Measurements from ENCODE around the gene PIK3C3.

The PIK3C3 gene

DNA sequence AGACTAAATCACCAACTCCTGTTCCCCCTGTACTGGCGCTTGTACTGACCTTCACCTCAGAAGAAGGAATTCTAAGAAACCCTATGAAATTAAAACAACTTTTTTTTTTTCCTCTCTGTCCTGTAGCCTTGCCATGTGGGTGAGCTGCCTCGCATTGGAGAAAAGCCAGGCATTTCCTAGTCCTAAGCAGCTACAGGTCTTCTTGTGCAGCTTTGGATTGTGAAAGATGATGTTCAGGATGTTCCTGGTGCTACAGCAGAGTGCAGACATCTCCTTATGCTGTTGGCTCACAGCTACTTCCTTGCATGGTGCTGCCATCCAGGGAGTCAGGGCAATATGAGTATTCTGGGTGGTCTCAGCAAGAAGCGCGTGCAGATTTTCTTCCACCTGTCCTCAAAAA, 11.9 kb downstream of the PIK3C3 start:
- no peak for DNase-seq (ENCODE audit: low read depth)
- no peak overlapping the region for H3K4me3 ChIP-seq (ENCODE audit: low read depth, low read length)
- TF ChIP-seq, protein P1, sequence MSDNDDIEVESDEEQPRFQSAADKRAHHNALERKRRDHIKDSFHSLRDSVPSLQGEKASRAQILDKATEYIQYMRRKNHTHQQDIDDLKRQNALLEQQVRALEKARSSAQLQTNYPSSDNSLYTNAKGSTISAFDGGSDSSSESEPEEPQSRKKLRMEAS (IDR thresholded peaks at IDR 0.05; ENCODE audit: low read depth, low read length) = no peak
- TF ChIP-seq MYC (IDR thresholded peaks at IDR 0.05; ENCODE audit: low read depth, low read length) (no peak), POLR2A (IDR thresholded peaks at IDR 0.05; ENCODE audit: extremely low read depth, insufficient read length) (no peak)
- TF ChIP-seq, protein P2, sequence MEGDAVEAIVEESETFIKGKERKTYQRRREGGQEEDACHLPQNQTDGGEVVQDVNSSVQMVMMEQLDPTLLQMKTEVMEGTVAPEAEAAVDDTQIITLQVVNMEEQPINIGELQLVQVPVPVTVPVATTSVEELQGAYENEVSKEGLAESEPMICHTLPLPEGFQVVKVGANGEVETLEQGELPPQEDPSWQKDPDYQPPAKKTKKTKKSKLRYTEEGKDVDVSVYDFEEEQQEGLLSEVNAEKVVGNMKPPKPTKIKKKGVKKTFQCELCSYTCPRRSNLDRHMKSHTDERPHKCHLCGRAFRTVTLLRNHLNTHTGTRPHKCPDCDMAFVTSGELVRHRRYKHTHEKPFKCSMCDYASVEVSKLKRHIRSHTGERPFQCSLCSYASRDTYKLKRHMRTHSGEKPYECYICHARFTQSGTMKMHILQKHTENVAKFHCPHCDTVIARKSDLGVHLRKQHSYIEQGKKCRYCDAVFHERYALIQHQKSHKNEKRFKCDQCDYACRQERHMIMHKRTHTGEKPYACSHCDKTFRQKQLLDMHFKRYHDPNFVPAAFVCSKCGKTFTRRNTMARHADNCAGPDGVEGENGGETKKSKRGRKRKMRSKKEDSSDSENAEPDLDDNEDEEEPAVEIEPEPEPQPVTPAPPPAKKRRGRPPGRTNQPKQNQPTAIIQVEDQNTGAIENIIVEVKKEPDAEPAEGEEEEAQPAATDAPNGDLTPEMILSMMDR (IDR thresholded peaks at IDR 0.05; ENCODE audit: low read depth, low read length) = no peak

DNA sequence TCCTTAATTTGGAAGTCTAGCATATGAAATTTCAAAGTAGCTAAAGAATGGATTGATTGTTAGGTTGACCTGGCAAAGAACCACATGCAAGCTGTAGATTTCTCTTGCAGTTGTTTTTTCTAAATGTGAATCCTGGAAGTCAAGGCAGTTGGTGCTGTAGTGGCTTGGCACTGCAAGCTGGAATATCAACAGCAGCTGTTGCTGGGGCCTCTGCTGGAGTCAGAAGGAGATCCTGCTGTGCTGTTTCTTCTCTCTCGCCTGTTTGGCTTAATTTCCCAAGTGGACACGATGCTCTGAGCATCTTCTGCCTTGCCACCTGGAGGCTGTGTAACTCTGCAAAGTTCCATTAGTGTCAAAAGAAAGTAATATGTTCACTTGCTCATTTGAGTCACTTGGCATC, 12.6 kb downstream of the PIK3C3 start:
- no peak for TF ChIP-seq POLR2A (IDR thresholded peaks at IDR 0.05; ENCODE audit: extremely low read depth, insufficient read length)
- TF ChIP-seq, protein P2 (IDR thresholded peaks at IDR 0.05; ENCODE audit: low read depth, low read length) = no peak
- TF ChIP-seq MYC (IDR thresholded peaks at IDR 0.05; ENCODE audit: low read depth, low read length) = no peak
- TF ChIP-seq, protein P1 (IDR thresholded peaks at IDR 0.05; ENCODE audit: low read depth, low read length) = no peak
- H3K4me3 ChIP-seq (ENCODE audit: low read depth, low read length) = no peak overlapping the region
- no peak for DNase-seq (ENCODE audit: low read depth)

DNA sequence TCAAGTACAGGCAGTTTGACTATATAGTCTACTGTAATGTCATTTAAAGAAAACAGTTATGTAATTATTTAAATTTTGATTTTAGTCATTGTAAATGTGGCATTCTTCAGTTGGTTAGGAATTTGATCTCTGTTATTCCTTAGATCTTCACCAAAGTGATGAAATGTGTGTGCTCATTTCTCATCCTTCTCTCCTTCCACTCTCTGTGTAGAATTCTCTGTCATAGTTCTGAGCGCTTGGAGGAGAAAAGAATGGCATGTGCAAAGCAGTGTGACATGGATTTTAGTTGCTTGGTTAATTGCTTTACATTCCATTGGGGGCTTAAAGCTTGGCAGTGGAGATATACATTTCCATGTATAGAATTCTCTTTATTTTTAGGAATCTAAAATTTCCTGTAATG, 14.8 kb downstream of the PIK3C3 start:
- DNase-seq (ENCODE audit: low read depth) = no peak
- TF ChIP-seq, protein P1 (IDR thresholded peaks at IDR 0.05; ENCODE audit: low read depth, low read length) = no peak
- TF ChIP-seq POLR2A (IDR thresholded peaks at IDR 0.05; ENCODE audit: extremely low read depth, insufficient read length) (no peak), MYC (IDR thresholded peaks at IDR 0.05; ENCODE audit: low read depth, low read length) (no peak)
- TF ChIP-seq, protein P2 (IDR thresholded peaks at IDR 0.05; ENCODE audit: low read depth, low read length) = no peak
- H3K4me3 ChIP-seq (ENCODE audit: low read depth, low read length) = no peak overlapping the region

DNA sequence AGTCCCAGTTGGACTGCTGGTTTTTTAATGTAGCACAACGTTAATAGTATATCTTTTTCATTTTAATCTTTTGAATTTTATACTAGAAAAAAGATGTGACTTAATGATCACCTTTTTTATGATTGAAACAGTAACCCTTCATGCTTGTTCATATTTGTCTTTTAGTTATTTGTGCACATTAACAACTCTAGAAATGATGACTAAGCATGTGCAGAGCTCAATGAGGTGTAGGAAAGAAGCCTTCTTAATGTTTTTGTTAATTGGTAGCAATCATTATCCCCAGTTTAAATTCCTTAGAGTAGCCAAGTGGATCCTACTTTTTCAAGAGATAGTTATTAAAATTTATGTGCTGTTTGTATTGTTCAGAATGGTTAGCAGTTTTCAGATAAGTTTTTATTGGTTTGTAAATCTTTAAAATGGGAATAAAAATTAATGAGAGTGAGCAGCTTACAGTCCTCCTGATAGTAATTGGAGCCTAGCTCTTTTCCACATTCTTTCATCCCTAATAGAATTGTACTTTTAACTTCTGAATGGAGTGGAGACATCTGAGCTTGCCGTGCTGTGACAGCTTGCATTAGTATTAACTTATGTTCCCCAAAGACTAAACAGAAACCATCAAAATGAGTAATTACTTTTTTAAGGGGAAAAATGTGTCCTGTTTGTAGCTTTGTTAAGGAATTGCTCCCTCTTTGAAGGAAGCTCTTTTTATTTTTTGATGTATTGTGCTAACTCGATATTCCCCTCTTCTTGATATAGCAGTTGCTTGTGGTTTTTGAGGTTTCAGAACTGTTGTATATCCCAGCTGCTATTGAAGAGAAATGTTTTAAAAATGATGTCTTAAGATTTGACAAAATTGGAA, 17.3 kb downstream of the PIK3C3 start:
- TF ChIP-seq MYC (IDR thresholded peaks at IDR 0.05; ENCODE audit: low read depth, low read length) (no peak), POLR2A (IDR thresholded peaks at IDR 0.05; ENCODE audit: extremely low read depth, insufficient read length) (no peak)
- TF ChIP-seq, protein P2 (IDR thresholded peaks at IDR 0.05; ENCODE audit: low read depth, low read length) = no peak
- TF ChIP-seq, protein P1 (IDR thresholded peaks at IDR 0.05; ENCODE audit: low read depth, low read length) = no peak
- no peak overlapping the region for H3K4me3 ChIP-seq (ENCODE audit: low read depth, low read length)
- peak; percentile 35 for DNase-seq (ENCODE audit: low read depth)

DNA sequence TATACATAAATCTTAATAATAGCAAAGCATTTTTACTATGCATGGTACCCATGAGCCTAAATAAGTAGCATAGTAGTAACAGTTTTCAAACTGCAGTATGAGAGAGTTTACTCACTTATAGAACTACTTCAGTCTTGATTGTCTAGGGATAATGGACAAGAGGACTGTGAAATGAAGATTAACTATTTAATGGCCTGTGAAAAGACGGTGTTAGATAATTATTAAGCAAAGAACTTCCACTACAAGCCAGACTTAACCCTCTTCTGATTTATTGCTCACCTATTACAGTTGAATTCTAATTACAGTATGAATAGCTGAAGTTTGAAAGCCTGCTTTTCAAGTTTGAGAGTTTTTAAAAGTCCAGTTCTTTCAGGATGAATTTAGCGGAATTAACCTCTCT, 18.9 kb downstream of the PIK3C3 start:
- no peak for DNase-seq (ENCODE audit: low read depth)
- TF ChIP-seq MYC (IDR thresholded peaks at IDR 0.05; ENCODE audit: low read depth, low read length) (no peak), POLR2A (IDR thresholded peaks at IDR 0.05; ENCODE audit: extremely low read depth, insufficient read length) (no peak)
- TF ChIP-seq, protein P2 (IDR thresholded peaks at IDR 0.05; ENCODE audit: low read depth, low read length) = no peak
- TF ChIP-seq, protein P1 (IDR thresholded peaks at IDR 0.05; ENCODE audit: low read depth, low read length) = no peak

More for the DNA sequence above, 18.9 kb downstream of the PIK3C3 start:
- no peak overlapping the region for H3K4me3 ChIP-seq (ENCODE audit: low read depth, low read length)

All from NB4 (cell line).